Esophagus muscularis mucosa (tissue), 4 donors: ENCODE results near the gene SMPDL3B. TPM values are rescaled to one million over a fixed set of nuclear protein-coding genes. Genes with fewer than 3 reads are reported as not detected.

Experiments
- DNase-seq: peaks from one replicate; pipeline ENCODE4 v3.0.0-alpha.2; 2017; ENCODE audit errors: extremely low spot score
- H3K27ac ChIP-seq, 4 donors: fragments of 200-600 bp; sonication (generic); replicated peaks in 1 of 4; 1 replicate in 3 of 4; 2 replicates in 1 of 4; pipeline ENCODE4 v1.5.1; 2016 to 2019; ENCODE audit warnings: mild to moderate bottlenecking in 1 of 4
- H3K27me3 ChIP-seq, 4 donors: fragments of 200-600 bp; sonication (generic); one replicate each; pipeline versions ENCODE4 v1.5.1 to v1.6.0; 2016 to 2019
- H3K36me3 ChIP-seq, 4 donors: fragments of 200-600 bp; sonication (generic); one replicate each; pipeline ENCODE4 v1.5.1; 2016 to 2019
- H3K4me1 ChIP-seq, 4 donors: fragments of 200-600 bp; sonication (generic); one replicate each; pipeline ENCODE4 v1.5.1; 2016 to 2019
- H3K4me3 ChIP-seq, 4 donors: fragments of 200-600 bp; sonication (generic); 1 replicate in 2 of 4; 2 replicates in 2 of 4; pipeline ENCODE4 v1.5.1; 2016 to 2019; ENCODE audit warnings: mild to moderate bottlenecking in 4 of 4, moderate library complexity in 1 of 4
- H3K9me3 ChIP-seq, 4 donors: fragments of 200-600 bp; sonication (generic); 1 replicate in 3 of 4; 2 replicates in 1 of 4; pipeline ENCODE4 v1.5.1; 2016 to 2019
- EP300 ChIP-seq: sonication (generic); formaldehyde crosslinking; IDR thresholded peaks from one replicate; pipeline ENCODE4 v1.6.1; 2017; ENCODE audit warnings: antibody characterized with exemption
- POLR2A ChIP-seq: fragments of 450-650 bp; IDR thresholded peaks from one replicate; pipeline ENCODE4 v1.6.1; 2017; ENCODE audit warnings: antibody characterized with exemption, moderate library complexity, mild to moderate bottlenecking, low read depth
- POLR2AphosphoS5 ChIP-seq, 2 donors: sonication (generic); formaldehyde crosslinking; IDR thresholded peaks; one replicate each; pipeline ENCODE4 v1.6.1; 2017; ENCODE audit warnings: antibody characterized with exemption in 2 of 2
- WGBS: methylation state at CpG from one replicate; pipeline ENCODE4 v1.1.5; 2018; 5-methylcytosine and 5-hydroxymethylcytosine counted together
- intact Hi-C: fragments of 100-400 bp; cut with DNase I; formaldehyde crosslinking; loops from one replicate; pipeline ENCODE4 v1.15.1; 2023
- total RNA-seq, 4 donors: library from RNA; depleted of rRNA; stranded (reverse); fragments of >200 nt; gene quantifications; one replicate each; pipeline versions ENCODE4 v1.1.0 to v1.2.1, GENCODE V29; 2016
- TF ChIP-seq, protein P1 (sequence below), 3 experiments: fragments of 200-600 bp in 2 of 3; fragments of 450-650 bp in 1 of 3; sonication (generic) in 2 of 3; IDR thresholded peaks; one replicate each; pipeline ENCODE4 v1.5.1; 2017 to 2019; ENCODE audit warnings: antibody characterized with exemption in 3 of 3, mild to moderate bottlenecking in 2 of 3, moderate library complexity in 1 of 3

The SMPDL3B gene
- total RNA-seq, 4 donors from 2014 or later, result 0.23 to 0.58 TPM; not detected in 2

DNA sequence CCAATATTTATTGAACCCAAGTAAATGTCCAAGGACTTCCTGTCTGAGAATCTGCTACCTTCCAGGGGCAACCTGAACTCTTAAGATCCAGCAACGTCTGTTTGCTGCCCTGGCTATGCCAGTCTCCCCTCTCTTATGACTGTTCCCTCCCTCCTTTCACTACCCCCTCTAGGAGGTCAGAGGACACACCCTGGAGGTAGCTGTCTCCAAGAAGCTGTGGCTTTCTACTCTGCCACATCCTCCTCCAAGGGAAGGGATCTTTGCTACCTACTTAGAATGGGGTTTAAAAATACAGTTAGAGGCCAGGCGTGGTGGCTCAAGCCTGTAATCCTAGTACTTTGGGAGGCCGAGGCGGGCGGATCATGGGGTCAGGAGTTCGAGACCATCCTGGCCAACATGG is 3.6 kb upstream of the SMPDL3B start:
- Histone ChIP-seq H3K4me3 (no peak overlapping the region), H3K4me1 (peaks cover 6 to 9% (median 8%) of the 10 kb centered on the region in 4 donors), H3K36me3 (no peaks in the 10 kb centered on the region), H3K27me3 (peaks cover 0 to 32% (median 7%) of the 10 kb centered on the region in 4 donors), H3K9me3 (no peaks in the 10 kb centered on the region), H3K27ac (no peak overlapping the region)
- DNase-seq, result no peak
- TF ChIP-seq, protein P1, sequence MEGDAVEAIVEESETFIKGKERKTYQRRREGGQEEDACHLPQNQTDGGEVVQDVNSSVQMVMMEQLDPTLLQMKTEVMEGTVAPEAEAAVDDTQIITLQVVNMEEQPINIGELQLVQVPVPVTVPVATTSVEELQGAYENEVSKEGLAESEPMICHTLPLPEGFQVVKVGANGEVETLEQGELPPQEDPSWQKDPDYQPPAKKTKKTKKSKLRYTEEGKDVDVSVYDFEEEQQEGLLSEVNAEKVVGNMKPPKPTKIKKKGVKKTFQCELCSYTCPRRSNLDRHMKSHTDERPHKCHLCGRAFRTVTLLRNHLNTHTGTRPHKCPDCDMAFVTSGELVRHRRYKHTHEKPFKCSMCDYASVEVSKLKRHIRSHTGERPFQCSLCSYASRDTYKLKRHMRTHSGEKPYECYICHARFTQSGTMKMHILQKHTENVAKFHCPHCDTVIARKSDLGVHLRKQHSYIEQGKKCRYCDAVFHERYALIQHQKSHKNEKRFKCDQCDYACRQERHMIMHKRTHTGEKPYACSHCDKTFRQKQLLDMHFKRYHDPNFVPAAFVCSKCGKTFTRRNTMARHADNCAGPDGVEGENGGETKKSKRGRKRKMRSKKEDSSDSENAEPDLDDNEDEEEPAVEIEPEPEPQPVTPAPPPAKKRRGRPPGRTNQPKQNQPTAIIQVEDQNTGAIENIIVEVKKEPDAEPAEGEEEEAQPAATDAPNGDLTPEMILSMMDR (IDR thresholded peaks at IDR 0.05), result no peak
- no peak for TF ChIP-seq POLR2AphosphoS5 (IDR thresholded peaks at IDR 0.05)
- no peak for TF ChIP-seq EP300
- TF ChIP-seq POLR2A, result no peak
- intact Hi-C loops, result no loop called here
- WGBS, result 92% methylated on average over 6 of the region's 6 CpGs

GRCh38 chr1:27931759-27932158 is 3.0 kb upstream of the SMPDL3B start:
- intact Hi-C loops, result no loop called here
- 89% methylated on average over 4 of the region's 4 CpGs for WGBS

DNA sequence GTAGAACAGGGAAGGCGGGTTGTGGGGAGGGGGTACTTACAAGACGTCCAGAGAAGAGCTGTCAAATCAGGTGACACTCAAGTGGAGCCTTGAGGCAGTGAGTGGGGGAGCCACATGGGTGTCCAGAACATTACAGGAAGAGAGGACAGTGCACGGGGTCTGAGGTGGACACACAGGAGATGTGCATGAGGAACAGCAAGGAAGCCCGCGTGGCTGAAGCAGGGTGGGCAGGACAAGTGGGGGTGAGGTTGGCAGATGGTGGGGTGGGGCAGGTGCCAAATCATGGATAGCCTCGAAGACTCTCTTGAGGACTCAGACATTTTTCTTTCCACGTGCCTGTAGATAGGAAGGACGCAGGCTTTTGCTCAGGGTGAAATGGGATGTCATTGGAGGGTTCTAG is 921 bp downstream of the SMPDL3B start:
- Histone ChIP-seq H3K4me3 (no peak overlapping the region), H3K36me3 (no peaks in the 10 kb centered on the region), H3K9me3 (no peaks in the 10 kb centered on the region), H3K4me1 (peaks cover 6 to 9% (median 8%) of the 10 kb centered on the region in 4 donors), H3K27ac (no peak overlapping the region), H3K27me3 (peaks cover 0 to 37% (median 7%) of the 10 kb centered on the region in 4 donors)
- TF ChIP-seq, protein P1 (IDR thresholded peaks at IDR 0.05), result no peak
- no peak for TF ChIP-seq POLR2AphosphoS5 (IDR thresholded peaks at IDR 0.05)
- no peak for TF ChIP-seq EP300
- no peak for TF ChIP-seq POLR2A
- intact Hi-C loops, result no loop called here
- 63% methylated on average over 8 of the region's 8 CpGs for WGBS
- no peak for DNase-seq

More at GRCh38 chr1:27931759-27932158, 3.0 kb upstream of the SMPDL3B start:
- Histone ChIP-seq H3K27ac (no peak overlapping the region), H3K9me3 (no peaks in the 10 kb centered on the region), H3K4me1 (peaks cover 6 to 9% (median 8%) of the 10 kb centered on the region in 4 donors), H3K4me3 (no peak overlapping the region), H3K36me3 (no peaks in the 10 kb centered on the region), H3K27me3 (peaks cover 0 to 37% (median 7%) of the 10 kb centered on the region in 4 donors)
- DNase-seq, result no peak
- TF ChIP-seq EP300 (no peak), POLR2AphosphoS5 (IDR thresholded peaks at IDR 0.05) (no peak), POLR2A (no peak)
- TF ChIP-seq, protein P1 (IDR thresholded peaks at IDR 0.05), result no peak

DNA sequence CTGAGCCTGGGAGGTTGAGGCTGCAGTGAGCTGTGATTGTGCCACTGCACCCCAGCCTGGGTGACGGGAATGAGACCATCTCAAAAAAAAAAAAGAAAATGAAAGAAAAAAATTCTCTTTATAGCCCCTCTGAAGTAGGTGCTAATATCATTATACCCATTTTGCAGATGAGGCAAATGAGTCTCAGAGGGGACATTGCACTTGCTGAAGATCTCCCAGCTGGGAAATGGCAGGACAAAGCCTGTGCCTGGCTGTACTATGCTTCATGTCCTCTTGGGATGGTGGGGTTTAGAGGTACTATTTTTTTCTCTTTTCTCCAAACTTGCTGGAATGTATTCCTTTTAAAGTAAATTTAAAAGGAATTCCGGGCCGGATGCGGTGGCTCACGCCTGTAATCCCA is 1.6 kb downstream of the SMPDL3B start:
- Histone ChIP-seq H3K27me3 (peaks cover 0 to 37% (median 7%) of the 10 kb centered on the region in 4 donors), H3K27ac (no peak overlapping the region), H3K4me3 (no peak overlapping the region), H3K36me3 (no peaks in the 10 kb centered on the region), H3K9me3 (no peaks in the 10 kb centered on the region), H3K4me1 (peaks cover 6 to 9% (median 8%) of the 10 kb centered on the region in 4 donors)
- DNase-seq, result no peak
- 89% methylated on average over 5 of the region's 5 CpGs for WGBS
- intact Hi-C loops, result no loop called here
- TF ChIP-seq POLR2AphosphoS5 (IDR thresholded peaks at IDR 0.05) (no peak), POLR2A (no peak), EP300 (no peak)
- TF ChIP-seq, protein P1 (IDR thresholded peaks at IDR 0.05), result no peak

- WGBS, result 67% methylated on average over 1 of the region's 1 CpG
- Histone ChIP-seq H3K27ac (no peak overlapping the region), H3K36me3 (no peaks in the 10 kb centered on the region), H3K27me3 (peaks cover 0 to 37% (median 7%) of the 10 kb centered on the region in 4 donors), H3K4me3 (no peak overlapping the region), H3K9me3 (no peaks in the 10 kb centered on the region), H3K4me1 (peaks cover 6 to 9% (median 8%) of the 10 kb centered on the region in 4 donors)
- intact Hi-C loops, result no loop called here
- TF ChIP-seq POLR2A (no peak), EP300 (no peak), POLR2AphosphoS5 (IDR thresholded peaks at IDR 0.05) (no peak)
- TF ChIP-seq, protein P1 (IDR thresholded peaks at IDR 0.05), result no peak
- DNase-seq, result no peak
Measured at GRCh38 chr1:27937524-27937836, 2.7 kb downstream of the SMPDL3B start.
